Stimulated activated CD8-positive, alpha-beta memory T cell treated with anti-CD3 and anti-CD28 coated beads, Interleukin-7, amount 100 ng/mL, for 24 hours (primary cell): ENCODE data around the gene ARG1.

Experiments
- DNase-seq: peaks from one replicate; pipeline ENCODE4 v3.0.0-alpha.2; 2020; ENCODE audit warnings: low read depth

Gene ARG1

DNA sequence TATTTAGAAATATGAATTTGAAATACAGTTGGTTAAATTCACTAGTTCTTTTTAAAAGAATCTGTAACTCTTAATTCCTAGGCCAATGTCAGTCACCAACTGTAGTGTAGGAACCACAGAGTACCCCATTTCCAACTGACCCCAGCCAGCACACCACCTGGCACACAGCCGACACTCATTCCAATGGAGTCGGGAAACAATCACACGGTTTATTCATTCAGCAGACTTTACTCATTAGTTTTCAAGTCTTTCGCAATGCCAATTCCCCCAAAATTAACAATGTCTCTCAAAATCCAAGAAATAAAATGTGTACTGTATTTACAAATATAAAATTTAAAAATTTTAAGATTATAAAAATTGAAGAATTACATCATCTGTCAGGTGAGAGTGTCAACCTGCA is 13.5 kb downstream of the ARG1 start:
- DNase-seq, result no peak

DNA sequence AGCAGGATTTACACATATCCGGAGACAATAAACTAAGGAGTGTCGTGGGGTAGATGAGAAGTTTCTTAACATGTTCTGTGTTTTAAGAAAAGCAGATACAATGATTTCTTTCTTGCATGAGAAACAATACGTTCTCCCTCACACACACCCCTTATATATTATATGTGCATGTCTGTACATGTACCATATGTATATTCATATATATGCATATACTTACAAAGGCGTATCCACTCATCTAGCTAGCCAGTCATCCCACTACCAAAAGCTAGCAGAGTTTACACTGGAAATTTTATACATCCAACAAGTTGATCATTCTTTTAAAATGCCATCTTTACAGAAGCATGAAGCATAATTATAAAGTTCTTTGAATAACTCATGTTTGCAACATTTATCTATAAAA is 14.9 kb downstream of the ARG1 start:
- no peak for DNase-seq

DNA sequence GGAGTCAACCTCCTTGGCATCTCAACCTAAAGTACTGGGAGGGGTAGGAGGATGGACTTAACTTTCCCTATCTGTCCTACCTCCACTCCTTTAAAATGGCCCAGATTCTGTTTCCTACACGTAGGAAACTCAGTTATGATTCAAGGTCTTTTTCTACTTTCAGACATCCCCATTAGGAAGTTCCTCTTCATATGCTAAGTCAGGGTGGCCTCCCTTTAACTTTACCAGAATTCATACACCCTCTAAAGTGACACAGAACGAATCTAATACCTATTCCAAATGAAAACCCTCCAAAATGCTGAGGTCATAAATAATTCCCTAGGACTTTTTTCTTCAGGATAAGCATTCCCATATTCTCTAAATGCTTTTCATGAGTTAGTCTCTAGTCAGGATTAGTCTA is 15.6 kb downstream of the ARG1 start:
- no peak for DNase-seq

DNA sequence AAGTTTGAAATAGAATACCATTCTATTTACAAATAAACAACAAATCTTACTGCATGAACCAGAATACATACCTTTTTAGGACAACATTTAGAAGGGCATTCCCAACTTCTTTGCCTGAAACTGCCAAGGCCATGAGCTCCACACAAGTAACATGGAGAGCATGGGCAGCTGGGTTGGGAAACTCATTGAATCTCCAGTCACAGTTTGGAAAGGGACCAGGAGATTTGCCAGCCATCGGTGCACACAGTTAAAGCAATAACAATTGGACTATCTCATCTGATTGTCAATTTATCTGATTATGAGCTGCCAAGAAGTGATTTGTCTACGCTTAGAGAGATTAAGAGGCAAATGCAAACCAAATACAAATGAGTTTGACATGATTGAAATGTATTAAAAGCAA is 19.9 kb downstream of the ARG1 start:
- no peak for DNase-seq

DNA sequence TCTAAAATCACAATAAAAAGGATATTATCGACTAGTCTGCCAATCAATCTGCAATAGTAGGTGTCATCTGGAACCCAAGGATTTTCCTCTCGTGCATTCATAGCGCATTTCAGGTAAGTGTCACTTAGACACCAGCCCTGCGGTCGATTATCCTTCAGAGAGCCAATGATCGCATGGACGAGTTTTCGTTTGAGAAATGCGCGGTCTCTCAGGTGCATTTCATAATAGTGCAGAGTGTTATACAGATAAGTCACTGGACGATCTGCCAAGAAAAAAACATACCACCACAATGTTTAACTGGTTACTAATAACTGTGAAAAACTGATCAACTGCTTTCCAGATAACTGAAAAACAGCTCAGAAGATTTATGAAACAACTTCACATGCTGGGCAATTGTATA is 21.0 kb downstream of the ARG1 start:
- no peak for DNase-seq

DNA sequence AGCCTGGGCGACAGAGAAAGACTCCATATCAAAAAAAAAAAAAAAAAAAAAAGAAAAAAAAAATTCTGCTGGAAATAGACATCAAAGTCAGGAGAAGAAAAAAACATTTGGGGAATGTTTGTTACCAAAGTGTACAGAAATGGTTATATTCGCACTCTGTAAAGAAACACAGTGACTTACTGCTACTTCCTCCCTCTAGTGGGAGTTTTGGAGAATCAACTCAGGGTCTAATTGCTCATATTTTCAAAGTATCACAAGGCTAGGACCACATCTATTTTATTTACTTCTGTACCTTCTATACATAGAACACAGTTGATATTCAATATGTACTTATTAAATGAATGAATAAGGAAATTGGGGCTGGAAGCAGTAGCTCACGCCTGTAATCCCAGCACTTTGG is 24.4 kb downstream of the ARG1 start:
- no peak for DNase-seq

DNA sequence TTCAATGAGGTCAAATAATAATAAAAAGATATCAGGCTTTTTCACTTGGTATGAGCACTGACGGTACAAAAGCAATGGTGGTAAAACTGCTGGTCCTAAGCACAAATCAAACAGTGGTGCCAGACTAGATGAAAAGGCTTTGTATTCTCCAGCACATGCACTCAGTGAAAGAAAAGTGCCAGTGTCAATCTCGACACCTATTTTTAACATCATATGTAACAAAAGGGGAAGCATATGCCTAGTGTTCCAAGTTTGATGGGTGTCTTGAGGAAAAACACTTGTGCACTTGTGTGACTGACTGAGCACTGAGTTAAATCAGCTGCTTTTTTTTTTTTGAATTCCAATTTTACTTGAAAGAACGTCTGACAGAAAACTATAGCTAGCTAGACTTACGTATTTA is 27.7 kb downstream of the ARG1 start:
- no peak for DNase-seq

DNA sequence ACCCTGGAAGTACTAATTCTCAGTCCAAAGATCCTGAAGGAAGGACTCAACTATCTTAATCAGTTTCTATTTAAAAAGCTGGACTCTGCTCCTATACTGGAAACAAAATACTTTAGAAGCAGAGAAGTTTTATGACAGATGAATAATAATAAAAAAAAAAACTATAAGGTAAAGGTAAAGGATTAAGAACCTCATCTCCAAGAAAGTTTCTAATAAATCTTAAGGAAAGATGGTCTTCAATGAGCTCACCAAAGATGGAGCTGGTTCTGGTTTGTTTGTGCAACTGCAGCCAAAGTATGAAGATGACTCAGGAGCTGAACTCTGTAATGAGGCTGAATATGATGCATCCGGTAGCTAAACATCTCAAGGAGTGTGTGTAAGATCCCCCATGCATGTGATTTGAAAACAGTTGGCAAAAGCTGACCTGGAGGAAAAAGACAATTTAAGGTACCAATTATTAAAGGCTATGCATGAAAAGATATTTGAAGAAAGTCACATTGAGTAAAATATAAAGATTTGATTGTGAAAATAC is 29.8 kb downstream of the ARG1 start:
- no peak for DNase-seq

DNA sequence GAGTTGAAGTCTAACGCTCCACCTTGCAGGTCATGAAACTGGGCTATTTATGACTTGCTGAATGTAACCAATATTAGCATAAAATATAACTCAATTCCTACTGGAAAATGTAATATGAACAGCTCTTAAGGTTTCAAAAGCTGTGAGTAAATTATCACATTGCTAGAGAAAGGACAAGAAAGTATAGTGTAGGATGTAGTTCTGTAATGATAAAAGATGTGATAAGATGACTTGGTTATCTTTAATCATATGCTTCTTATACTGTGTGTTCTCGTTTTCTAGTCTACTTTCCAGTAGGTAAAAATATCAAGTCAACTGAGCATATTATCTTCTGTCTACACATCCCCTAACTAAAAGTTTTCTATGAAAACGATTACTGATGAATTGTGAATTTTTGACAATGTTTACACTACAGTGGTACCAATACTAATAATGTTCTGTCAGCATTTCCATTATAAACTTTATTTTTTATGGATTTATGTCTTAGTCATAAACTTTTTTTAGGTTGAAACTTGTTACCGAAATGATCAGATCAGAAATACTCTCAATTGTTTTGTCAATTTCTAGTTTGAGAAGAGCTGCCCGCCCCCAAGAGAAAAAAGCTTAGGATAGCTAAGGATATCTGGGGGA is 40.4 kb downstream of the ARG1 start:
- no peak for DNase-seq

DNA sequence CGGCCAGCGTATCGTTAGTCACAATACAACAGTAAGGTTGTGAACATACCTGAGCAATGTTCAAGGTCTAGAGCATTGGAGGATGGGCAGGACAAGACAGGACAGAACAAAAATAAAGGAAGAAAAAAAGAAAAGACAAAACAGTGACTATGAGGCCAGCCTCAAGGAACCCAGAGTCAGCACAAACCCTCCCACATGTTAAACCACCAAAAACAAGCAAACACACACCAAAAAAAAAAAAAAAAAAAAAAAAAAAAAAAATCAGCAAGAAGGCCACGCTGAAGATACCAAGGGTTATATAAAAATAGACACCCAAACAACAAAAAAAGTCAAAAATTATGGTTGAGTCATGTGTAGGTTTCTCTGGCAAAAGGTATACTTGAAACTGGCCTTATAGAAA is 42.2 kb downstream of the ARG1 start:
- DNase-seq, result no peak

DNA sequence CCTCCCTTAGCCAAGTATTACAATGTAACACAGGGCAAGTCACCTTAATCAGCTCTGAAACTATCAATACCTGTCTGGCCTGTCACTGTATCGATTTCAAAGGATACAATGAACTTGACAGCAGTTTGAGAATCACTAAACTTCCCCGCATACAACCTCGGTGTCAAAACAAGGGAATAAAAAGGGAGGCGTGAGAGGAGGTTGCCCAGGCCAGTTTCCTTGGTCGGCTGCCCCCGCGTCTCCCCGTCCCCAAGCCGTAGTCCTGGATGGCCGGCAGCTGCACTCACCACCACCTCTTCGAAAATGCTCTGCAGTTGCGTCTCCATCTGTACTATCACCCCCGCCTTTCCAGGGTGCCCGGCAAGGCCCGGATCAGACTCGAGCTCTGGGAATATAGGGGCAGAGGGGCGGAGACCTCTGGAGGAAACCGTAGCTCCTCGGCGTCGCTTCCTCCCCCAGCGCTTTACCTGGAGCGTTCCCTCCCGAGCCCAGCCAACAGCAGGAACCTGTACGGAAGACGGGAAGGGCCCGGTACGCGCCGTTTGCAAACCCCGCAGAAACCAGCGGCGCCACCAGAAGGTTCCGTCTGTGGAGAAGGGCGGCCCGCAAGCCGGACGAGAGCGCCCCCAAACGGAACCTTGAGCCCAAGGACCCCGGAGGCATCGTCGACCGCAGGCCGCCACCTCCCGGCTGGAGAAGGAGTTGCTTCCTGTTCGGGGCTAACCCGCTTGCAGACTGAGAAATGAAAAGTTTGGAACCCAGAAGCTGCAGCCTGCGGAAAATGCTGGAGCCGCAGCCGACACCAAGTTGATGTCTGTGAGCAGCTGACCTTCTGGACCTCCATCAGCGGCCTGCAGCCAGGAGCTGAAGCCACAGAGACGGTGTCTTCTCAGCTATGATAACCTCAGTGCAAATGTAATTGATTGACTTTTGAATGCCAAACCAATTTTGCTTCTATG is 55.0 kb downstream of the ARG1 start, which contains the start of gene MED23:
MED23 (minus strand) TSS at position 519 of the 959 bp plus-strand sequence; CDS start at position 326, 193 bp downstream.
- peak; percentile 96 for DNase-seq

DNA sequence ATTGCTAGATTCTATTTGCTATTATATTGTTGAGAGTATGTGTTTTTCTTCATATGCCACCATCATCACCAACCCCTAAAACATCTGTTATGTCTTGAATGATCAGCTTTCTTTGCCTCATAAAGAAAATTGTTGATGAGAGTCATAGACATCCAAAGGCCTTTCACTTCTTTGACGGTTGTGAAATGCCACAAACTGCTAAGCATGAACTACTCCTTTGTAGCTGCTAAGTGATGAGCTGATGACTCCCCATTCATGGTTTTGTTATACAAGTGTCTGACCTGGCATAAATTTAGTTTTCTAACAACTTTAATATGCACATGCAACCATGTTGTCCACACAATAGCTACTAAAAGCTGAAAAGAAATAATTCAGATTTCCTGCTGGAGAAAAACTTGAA is 55.7 kb downstream of the ARG1 start:
- no peak for DNase-seq

DNA sequence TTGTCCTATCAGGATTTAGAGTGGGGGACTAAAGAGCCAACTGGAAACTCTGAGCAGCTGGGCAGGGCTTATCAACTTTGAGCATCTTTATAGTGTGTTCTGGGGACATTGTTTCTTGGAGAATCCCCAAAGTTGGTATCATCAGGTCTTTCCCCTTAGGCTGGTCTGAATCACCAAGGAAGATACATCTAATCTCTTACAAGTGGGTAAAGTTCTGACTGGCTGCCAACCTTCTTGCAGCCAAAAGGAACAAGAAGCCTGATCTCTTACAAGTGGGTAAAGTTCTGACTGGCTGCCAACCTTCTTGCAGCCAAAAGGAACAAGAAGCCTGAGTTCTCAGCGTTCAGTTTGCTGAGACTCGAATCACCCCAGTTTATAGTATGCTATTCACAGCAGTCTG is 56.6 kb downstream of the ARG1 start:
- no peak for DNase-seq

DNA sequence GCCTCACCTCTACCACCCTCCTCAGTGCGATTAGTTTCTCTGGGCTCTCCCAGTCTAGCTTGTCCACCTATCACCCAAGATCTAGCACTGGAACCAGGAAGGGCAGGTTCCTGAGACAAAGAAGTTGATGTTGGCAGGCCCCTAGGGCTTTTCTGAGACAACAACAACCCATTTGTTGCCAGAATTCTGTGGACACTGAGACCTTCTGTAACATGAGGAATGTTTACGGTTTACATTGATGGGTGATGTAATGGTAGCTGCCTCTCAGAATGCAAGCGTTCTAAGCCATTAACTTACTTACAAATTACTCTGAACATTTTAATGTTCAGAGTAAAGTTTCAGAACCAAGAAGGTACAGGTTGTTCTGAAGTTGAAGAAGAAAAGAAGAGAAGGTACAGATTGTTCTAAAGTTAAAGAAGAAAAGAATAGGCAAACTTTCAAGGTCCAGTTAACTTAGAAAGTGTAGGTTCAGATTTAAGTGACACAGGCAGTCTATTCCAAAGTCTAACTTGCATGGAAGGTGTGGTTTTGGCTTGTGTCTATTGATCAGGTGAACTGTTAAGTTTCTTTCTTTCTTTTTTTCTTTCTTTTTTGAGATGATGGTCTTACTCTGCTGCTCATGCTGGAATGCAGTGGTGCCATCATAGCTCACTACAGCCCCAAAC is 58.7 kb downstream of the ARG1 start:
- DNase-seq, result no peak
